ENCODE results near the gene LCP1. TPM values are rescaled to one million over a fixed set of nuclear protein-coding genes. Genes with fewer than 3 reads are reported as not detected.
A peak's percentile ranks its signal among the peaks of the same experiment; 100 is the strongest.
"Not testable (repeated sequence)": the region's sequence is repeated elsewhere in the genome, so short reads cannot be mapped to it uniquely, and the experiment has no call there.

LCP1 gene
- 8.3 and 17.0 TPM in 2 replicates for total RNA-seq
- long read RNA-seq, transcript LCP1-201 (16 exons, 3,787 nt): major isoform, 49 of 71 reads
- long read RNA-seq, partial matches to known transcripts: 4 of 71 reads
- long read RNA-seq, other reads (novel, unspliced or antisense): 18 of 71 reads

- Mint-ChIP-seq H3K36me3 (ENCODE audit: insufficient read depth) (no peaks in the 10 kb centered on the region), H3K9me3 (ENCODE audit: low read depth) (no peaks in the 10 kb centered on the region), H3K27ac (peak within 1 kb of the TSS; percentile 67), H3K4me1 (ENCODE audit: low read depth) (peaks cover 26% of the 10 kb centered on the region), H3K27me3 (no peaks in the 10 kb centered on the region), H3K4me3 (ENCODE audit: low read depth) (peak within 1 kb of the TSS; percentile 55)
- no peak for TF ChIP-seq CTCF (IDR thresholded peaks at IDR 0.05; ENCODE audit: unreplicated experiment)
- DNase-seq (ENCODE audit: low spot score, unreplicated experiment): no peak
Measured at GRCh38 chr13:46181840-46182490, at the start of gene LCP1. LCP1 (minus strand) TSS chr13:46182177; CDS start chr13:46159662, 22,515 bp downstream.

GRCh38 chr13:46229251-46229650 lies 47.3 kb upstream of the LCP1 start:
- Mint-ChIP-seq H3K36me3 (ENCODE audit: insufficient read depth) (peaks cover 3% of the 10 kb centered on the region), H3K9me3 (ENCODE audit: low read depth) (peaks cover 21% of the 10 kb centered on the region), H3K4me3 (ENCODE audit: low read depth) (no peak overlapping the region), H3K4me1 (ENCODE audit: low read depth) (no peaks in the 10 kb centered on the region), H3K27me3 (no peaks in the 10 kb centered on the region), H3K27ac (no peak overlapping the region)
- TF ChIP-seq CTCF (IDR thresholded peaks at IDR 0.05; ENCODE audit: unreplicated experiment): no peak
- no peak for DNase-seq (ENCODE audit: low spot score, unreplicated experiment)

- H3K4me1 Mint-ChIP-seq (ENCODE audit: low read depth); H3K4me3 Mint-ChIP-seq (ENCODE audit: low read depth); H3K27me3 Mint-ChIP-seq; H3K27ac Mint-ChIP-seq; DNase-seq (ENCODE audit: low spot score, unreplicated experiment); H3K36me3 Mint-ChIP-seq (ENCODE audit: insufficient read depth): not testable (repeated sequence)
- peaks cover 26% of the 10 kb centered on the region for H3K9me3 Mint-ChIP-seq (ENCODE audit: low read depth)
Measured at GRCh38 chr13:46220234-46220633, 38.3 kb upstream of the LCP1 start.

GRCh38 chr13:46214741-46215140 lies 32.8 kb upstream of the LCP1 start:
- H3K4me3 Mint-ChIP-seq (ENCODE audit: low read depth): not testable (repeated sequence)
- peaks cover 26% of the 10 kb centered on the region for H3K9me3 Mint-ChIP-seq (ENCODE audit: low read depth)

GRCh38 chr13:46213242-46213641 lies 31.3 kb upstream of the LCP1 start:
- DNase-seq (ENCODE audit: low spot score, unreplicated experiment): no peak

More at GRCh38 chr13:46214741-46215140, 32.8 kb upstream of the LCP1 start:
- not testable (repeated sequence) for H3K27me3 Mint-ChIP-seq; H3K36me3 Mint-ChIP-seq (ENCODE audit: insufficient read depth); H3K27ac Mint-ChIP-seq; DNase-seq (ENCODE audit: low spot score, unreplicated experiment)
- H3K4me1 Mint-ChIP-seq (ENCODE audit: low read depth): peaks cover 18% of the 10 kb centered on the region

More at GRCh38 chr13:46213242-46213641, 31.3 kb upstream of the LCP1 start:
- Mint-ChIP-seq H3K9me3 (ENCODE audit: low read depth) (peaks cover 20% of the 10 kb centered on the region), H3K4me1 (ENCODE audit: low read depth) (peaks cover 21% of the 10 kb centered on the region), H3K4me3 (ENCODE audit: low read depth) (no peak overlapping the region), H3K27ac (peak overlapping the region; percentile 38), H3K36me3 (ENCODE audit: insufficient read depth) (peaks cover 3% of the 10 kb centered on the region), H3K27me3 (no peaks in the 10 kb centered on the region)
- no peak for TF ChIP-seq CTCF (IDR thresholded peaks at IDR 0.05; ENCODE audit: unreplicated experiment)

All from progenitor cell of endocrine pancreas (in vitro differentiated cells).